Mesenchymal stem cell (in vitro differentiated cells and primary cell): Measurements from ENCODE around the gene SPP2.

Source experiments
- DNase-seq: peaks from one replicate; pipeline ENCODE4 v3.0.0-alpha.2; 2013
- H2AFZ ChIP-seq: one replicate; pipeline ENCODE4 v1.6.1; 2013; ENCODE audit warnings: low read depth, mild to moderate bottlenecking, control low read depth, inconsistent platforms, low read length, moderate library complexity
- H2AK5ac ChIP-seq: 2 replicates; pipeline ENCODE4 v1.6.1; 2013; ENCODE audit warnings: low read length, moderate library complexity, mild to moderate bottlenecking, inconsistent platforms; ENCODE audit not compliant: severe bottlenecking
- H2BK120ac ChIP-seq: one replicate; pipeline ENCODE4 v1.6.1; 2013; ENCODE audit warnings: low read depth, mild to moderate bottlenecking, inconsistent platforms, low read length, moderate library complexity
- H2BK12ac ChIP-seq, 2 experiments: one replicate each; pipeline ENCODE4 v1.6.1; 2013; ENCODE audit warnings: inconsistent platforms in 2 of 2, low read length in 2 of 2, mild to moderate bottlenecking in 2 of 2, moderate library complexity in 2 of 2, control low read depth in 1 of 2
- H2BK15ac ChIP-seq: one replicate; pipeline ENCODE4 v1.6.1; 2013; ENCODE audit warnings: mild to moderate bottlenecking, low read depth, inconsistent platforms; ENCODE audit not compliant: poor library complexity, severe bottlenecking
- H2BK5ac ChIP-seq: 2 replicates; pipeline ENCODE4 v1.6.1; 2013; ENCODE audit warnings: low read depth, mild to moderate bottlenecking, low read length, control low read depth, inconsistent platforms; ENCODE audit not compliant: poor library complexity, severe bottlenecking
- H3K14ac ChIP-seq, 2 experiments: one replicate each; pipeline ENCODE4 v1.6.1; 2013; ENCODE audit warnings: inconsistent platforms in 2 of 2, low read length in 2 of 2, control low read depth in 1 of 2, mild to moderate bottlenecking in 1 of 2, moderate library complexity in 1 of 2
- H3K18ac ChIP-seq, 2 experiments: one replicate each; pipeline ENCODE4 v1.6.1; 2013; ENCODE audit warnings: inconsistent platforms in 2 of 2, low read length in 2 of 2, control low read depth in 1 of 2, low read depth in 1 of 2, mild to moderate bottlenecking in 1 of 2
- H3K23ac ChIP-seq, 2 experiments: one replicate each; pipeline ENCODE4 v1.6.1; 2013; ENCODE audit warnings: inconsistent platforms in 2 of 2, low read length in 2 of 2, mild to moderate bottlenecking in 2 of 2, moderate library complexity in 2 of 2, control low read depth in 1 of 2
- H3K27ac ChIP-seq: 2 replicates; pipeline ENCODE4 v1.5.1; 2013; ENCODE audit warnings: mild to moderate bottlenecking, moderate library complexity, low read length, control low read depth, inconsistent platforms; ENCODE audit not compliant: poor library complexity, severe bottlenecking
- H3K27me3 ChIP-seq, 2 experiments: 2 replicates each; pipeline versions ENCODE4 v1.6.1 to v1.7.0; 2013; ENCODE audit warnings: low read length in 2 of 2, mild to moderate bottlenecking in 2 of 2, moderate library complexity in 2 of 2, control low read depth in 1 of 2, inconsistent platforms in 1 of 2; ENCODE audit not compliant: control insufficient read depth in 1 of 2, insufficient read depth in 1 of 2
- H3K36me3 ChIP-seq, 2 experiments: 2 replicates each; pipeline versions ENCODE4 v1.6.1 to v1.7.0; 2013; ENCODE audit warnings: low read length in 2 of 2, control low read depth in 1 of 2, inconsistent platforms in 1 of 2, low read depth in 1 of 2, mild to moderate bottlenecking in 1 of 2; ENCODE audit not compliant: insufficient read depth in 2 of 2, control insufficient read depth in 1 of 2
- H3K4ac ChIP-seq, 2 experiments: one replicate each; pipeline ENCODE4 v1.6.1; 2013; ENCODE audit warnings: inconsistent platforms in 2 of 2, low read length in 2 of 2, mild to moderate bottlenecking in 2 of 2, moderate library complexity in 2 of 2, control low read depth in 1 of 2, low read depth in 1 of 2
- H3K4me1 ChIP-seq: 2 replicates; pipeline ENCODE4 v1.6.1; 2013; ENCODE audit warnings: low read depth, low read length, control low read depth; ENCODE audit not compliant: control insufficient read depth, insufficient read depth
- H3K4me2 ChIP-seq: 2 replicates; pipeline ENCODE4 v1.6.1; 2013; ENCODE audit warnings: low read length, mild to moderate bottlenecking, inconsistent platforms; ENCODE audit not compliant: poor library complexity, severe bottlenecking
- H3K4me3 ChIP-seq, 2 experiments: 2 replicates each; pipeline versions ENCODE4 v1.5.1 to v1.7.0; 2013; ENCODE audit warnings: low read length in 2 of 2, mild to moderate bottlenecking in 2 of 2, control low read depth in 1 of 2, low read depth in 1 of 2; ENCODE audit not compliant: insufficient read depth in 1 of 2
- H3K79me1 ChIP-seq: replicated peaks from 2 replicates; pipeline ENCODE4 v1.6.1; 2013; ENCODE audit warnings: mild to moderate bottlenecking, control low read depth, low read length, inconsistent platforms; ENCODE audit not compliant: poor library complexity, severe bottlenecking
- H3K9ac ChIP-seq: 2 replicates; pipeline ENCODE4 v1.7.0; 2013; ENCODE audit warnings: mild to moderate bottlenecking, low read length, moderate library complexity
- H3K9me3 ChIP-seq: 2 replicates; pipeline ENCODE4 v1.7.0; 2013; ENCODE audit warnings: mild to moderate bottlenecking, low read length; ENCODE audit not compliant: control insufficient read depth
- H4K8ac ChIP-seq: one replicate; pipeline ENCODE4 v1.6.1; 2013; ENCODE audit warnings: inconsistent platforms, mild to moderate bottlenecking, low read length, moderate library complexity
- H4K91ac ChIP-seq: one replicate; pipeline ENCODE4 v1.6.1; 2013; ENCODE audit warnings: mild to moderate bottlenecking, low read length, inconsistent platforms
- WGBS: methylation state at CpG from one replicate; pipeline ENCODE4 v1.1.7; 2013; ENCODE audit warnings: mixed read lengths; 5-methylcytosine and 5-hydroxymethylcytosine counted together

SPP2 gene

DNA sequence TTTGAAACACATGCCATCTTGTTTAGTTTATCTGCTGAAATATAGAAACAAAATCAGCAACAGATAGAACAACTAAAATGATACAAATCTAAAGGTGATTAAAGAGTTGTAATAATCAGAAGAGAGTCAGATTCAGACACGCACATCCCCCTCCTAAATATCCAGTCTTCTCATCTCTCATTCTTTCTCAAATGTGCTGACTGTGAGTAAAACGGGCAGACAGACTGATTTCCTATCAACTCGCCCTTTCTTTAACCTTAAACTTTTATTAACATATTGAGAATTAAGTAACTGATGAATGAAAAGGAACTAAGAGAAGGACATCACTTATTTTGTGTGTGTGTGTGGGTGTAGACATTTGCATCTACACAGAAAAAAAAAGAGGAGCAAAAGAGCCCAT lies 34.6 kb upstream of the SPP2 start:
- Histone ChIP-seq H3K4me1 (no peaks in the 10 kb centered on the region), H3K27me3 (no peaks in the 10 kb centered on the region), H3K4me3 (no peak overlapping the region), H2BK15ac (no peak overlapping the region), H3K79me1 (no peaks in the 10 kb centered on the region), H3K4me2 (no peak overlapping the region), H4K8ac (no peak overlapping the region), H4K91ac (no peak overlapping the region), H3K14ac (no peak overlapping the region), H2BK120ac (no peak overlapping the region), H3K27ac (no peak overlapping the region), H2AK5ac (no peak overlapping the region), H3K4ac (no peak overlapping the region), H2BK5ac (no peak overlapping the region), H2BK12ac (no peak overlapping the region), H2AFZ (no peak overlapping the region), H3K9me3 (no peaks in the 10 kb centered on the region), H3K18ac (no peak overlapping the region), H3K23ac (no peak overlapping the region), H3K9ac (no peak overlapping the region), H3K36me3 (no peaks in the 10 kb centered on the region)
- WGBS: 100% methylated on average over 1 of the region's 3 CpGs
- DNase-seq: no peak

DNA sequence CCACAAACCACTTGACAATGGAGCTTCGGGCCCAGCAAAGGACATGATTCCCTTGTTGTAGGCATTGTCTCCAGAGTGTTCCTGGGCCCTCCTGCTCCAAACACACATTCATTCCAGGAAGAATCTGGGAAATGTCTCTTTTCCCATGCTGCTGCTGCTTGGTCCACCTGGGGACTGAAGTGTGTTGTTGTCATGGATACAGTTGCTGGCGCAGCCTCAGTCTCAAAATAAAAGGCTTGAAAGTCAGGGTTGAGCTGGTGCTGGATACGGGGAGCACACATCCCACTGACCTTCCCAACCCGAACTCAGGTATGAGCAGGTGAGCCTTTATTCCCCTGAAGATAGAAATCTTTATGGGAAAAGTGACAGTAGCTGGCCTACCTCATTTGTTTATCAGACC lies 30.6 kb upstream of the SPP2 start:
- Histone ChIP-seq H2AFZ (no peak overlapping the region), H2BK120ac (no peak overlapping the region), H2AK5ac (no peak overlapping the region), H4K91ac (no peak overlapping the region), H3K27ac (no peak overlapping the region), H4K8ac (no peak overlapping the region), H3K23ac (no peak overlapping the region), H3K4me3 (no peak overlapping the region), H3K18ac (no peak overlapping the region), H3K14ac (no peak overlapping the region), H2BK15ac (no peak overlapping the region), H3K36me3 (no peaks in the 10 kb centered on the region), H3K27me3 (no peaks in the 10 kb centered on the region), H3K4me2 (no peak overlapping the region), H2BK12ac (no peak overlapping the region), H3K9ac (no peak overlapping the region), H3K4me1 (no peaks in the 10 kb centered on the region), H3K4ac (no peak overlapping the region), H3K9me3 (peaks cover 11% of the 10 kb centered on the region), H2BK5ac (no peak overlapping the region), H3K79me1 (no peaks in the 10 kb centered on the region)
- DNase-seq: no peak
- WGBS: 96% methylated on average over 3 of the region's 4 CpGs

DNA sequence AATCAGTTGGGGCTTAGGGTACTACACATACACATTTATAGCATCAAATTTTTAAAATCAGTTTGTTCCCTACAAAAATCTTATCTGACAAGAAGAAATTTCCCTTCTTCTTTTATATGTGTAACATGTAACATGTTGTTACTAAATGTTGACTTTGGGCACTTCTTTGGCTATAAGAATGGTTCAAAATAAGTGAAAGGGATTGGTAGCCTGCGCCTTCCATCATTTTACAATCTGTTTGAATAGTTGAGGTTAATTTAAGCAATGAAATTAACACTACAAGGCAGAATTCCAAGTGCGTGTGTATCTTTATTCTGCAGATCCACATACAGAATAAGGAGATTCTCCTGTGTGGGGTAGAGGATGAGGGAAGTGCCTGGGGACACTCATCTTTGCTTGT lies 30.2 kb upstream of the SPP2 start:
- Histone ChIP-seq H4K91ac (no peak overlapping the region), H3K4me3 (no peak overlapping the region), H3K9me3 (peaks cover 11% of the 10 kb centered on the region), H3K36me3 (no peaks in the 10 kb centered on the region), H3K4me2 (no peak overlapping the region), H3K23ac (no peak overlapping the region), H3K4me1 (peaks cover 2% of the 10 kb centered on the region), H3K9ac (no peak overlapping the region), H3K79me1 (no peaks in the 10 kb centered on the region), H2BK12ac (no peak overlapping the region), H3K14ac (no peak overlapping the region), H2AFZ (no peak overlapping the region), H3K4ac (no peak overlapping the region), H3K27me3 (no peaks in the 10 kb centered on the region), H3K27ac (no peak overlapping the region), H2BK15ac (no peak overlapping the region), H4K8ac (no peak overlapping the region), H2BK120ac (no peak overlapping the region), H3K18ac (no peak overlapping the region), H2AK5ac (no peak overlapping the region), H2BK5ac (no peak overlapping the region)
- WGBS: 100% methylated on average over 1 of the region's 2 CpGs
- no peak for DNase-seq

DNA sequence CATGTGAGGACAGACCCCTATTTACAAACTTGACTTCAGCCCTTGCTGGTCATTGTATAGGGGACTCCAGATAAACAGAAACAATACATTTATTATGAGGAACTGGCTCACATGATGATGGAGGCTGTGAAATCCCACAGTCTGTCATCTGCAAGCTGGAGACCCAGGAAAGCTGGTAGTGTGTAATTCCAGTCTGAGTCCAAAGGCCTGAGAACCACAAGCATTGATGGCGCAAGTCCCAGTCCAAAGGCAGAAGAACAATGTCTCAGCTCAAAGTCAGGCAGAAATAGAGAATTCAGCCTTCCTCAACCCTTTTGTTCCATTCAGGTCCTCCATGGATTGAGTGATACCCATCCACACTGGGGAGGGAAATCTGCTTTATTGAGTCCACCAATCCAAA lies 28.1 kb upstream of the SPP2 start:
- Histone ChIP-seq H3K4me1 (peaks cover 11% of the 10 kb centered on the region), H2AK5ac (no peak overlapping the region), H3K36me3 (no peaks in the 10 kb centered on the region), H3K23ac (no peak overlapping the region), H2BK15ac (no peak overlapping the region), H3K14ac (no peak overlapping the region), H2BK120ac (no peak overlapping the region), H2BK12ac (no peak overlapping the region), H3K4me2 (no peak overlapping the region), H2BK5ac (no peak overlapping the region), H3K9ac (no peak overlapping the region), H3K18ac (no peak overlapping the region), H3K27ac (no peak overlapping the region), H3K4me3 (no peak overlapping the region), H3K79me1 (no peaks in the 10 kb centered on the region), H3K9me3 (peaks cover 11% of the 10 kb centered on the region), H3K27me3 (no peaks in the 10 kb centered on the region), H3K4ac (no peak overlapping the region), H2AFZ (no peak overlapping the region), H4K8ac (no peak overlapping the region), H4K91ac (no peak overlapping the region)
- 50% methylated on average over 1 of the region's 1 CpG for WGBS
- DNase-seq: no peak
